ENCODE results near the gene MYL6.
A peak's percentile ranks its signal among the peaks of the same experiment; 100 is the strongest.

MYL6 gene

DNA sequence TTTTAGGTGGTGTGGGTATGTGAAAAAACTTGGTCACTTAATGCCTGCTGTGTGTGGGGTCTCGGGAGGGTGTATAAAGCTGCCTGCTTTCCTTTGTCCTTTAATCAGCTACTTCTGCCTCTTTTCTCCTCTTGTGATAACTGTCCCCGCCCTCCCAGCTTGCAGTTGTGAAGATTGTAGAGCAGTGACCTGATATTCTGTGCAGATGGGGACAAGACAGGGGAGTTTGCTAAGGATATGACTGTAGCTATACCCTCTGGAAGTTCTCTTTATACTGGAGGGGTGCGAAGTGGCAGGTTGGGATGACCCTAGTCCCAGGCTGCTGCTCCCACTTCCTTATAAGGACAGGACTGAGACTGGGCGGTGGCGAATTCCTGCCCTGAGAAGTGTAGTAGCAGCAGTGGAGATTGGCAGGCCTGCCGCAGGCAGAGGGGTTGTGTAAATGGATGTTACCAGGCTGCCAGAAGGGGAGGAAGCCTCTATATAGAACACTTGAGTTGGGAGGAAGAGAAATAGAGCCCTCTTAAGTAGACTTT is 835 bp downstream of the MYL6 start:
- DNase-seq: peak; percentile 75

DNA sequence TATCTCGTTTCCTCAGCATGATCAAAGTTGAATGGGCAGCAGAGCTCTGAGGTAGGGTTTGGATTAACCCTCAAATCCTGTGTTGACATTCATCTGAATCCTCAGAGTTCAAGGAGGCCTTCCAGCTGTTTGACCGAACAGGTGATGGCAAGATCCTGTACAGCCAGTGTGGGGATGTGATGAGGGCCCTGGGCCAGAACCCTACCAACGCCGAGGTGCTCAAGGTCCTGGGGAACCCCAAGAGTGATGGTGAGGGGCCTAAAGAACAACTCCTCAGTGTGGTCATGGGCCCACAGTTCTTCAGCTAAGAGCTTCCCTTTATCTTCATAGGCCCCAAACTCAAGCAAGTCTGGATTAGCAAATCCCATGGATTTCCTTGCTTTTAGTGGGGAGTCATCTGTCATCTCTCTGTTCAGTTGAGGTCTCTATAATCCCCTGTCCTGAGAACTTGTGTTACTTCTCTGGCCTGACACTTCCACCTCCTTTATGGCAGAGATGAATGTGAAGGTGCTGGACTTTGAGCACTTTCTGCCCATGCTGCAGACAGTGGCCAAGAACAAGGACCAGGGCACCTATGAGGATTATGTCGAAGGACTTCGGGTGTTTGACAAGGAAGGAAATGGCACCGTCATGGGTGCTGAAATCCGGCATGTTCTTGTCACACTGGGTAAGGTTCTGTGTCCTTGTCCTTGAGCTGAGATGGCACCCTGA is 1.5 kb downstream of the MYL6 start:
- no peak for DNase-seq

DNA sequence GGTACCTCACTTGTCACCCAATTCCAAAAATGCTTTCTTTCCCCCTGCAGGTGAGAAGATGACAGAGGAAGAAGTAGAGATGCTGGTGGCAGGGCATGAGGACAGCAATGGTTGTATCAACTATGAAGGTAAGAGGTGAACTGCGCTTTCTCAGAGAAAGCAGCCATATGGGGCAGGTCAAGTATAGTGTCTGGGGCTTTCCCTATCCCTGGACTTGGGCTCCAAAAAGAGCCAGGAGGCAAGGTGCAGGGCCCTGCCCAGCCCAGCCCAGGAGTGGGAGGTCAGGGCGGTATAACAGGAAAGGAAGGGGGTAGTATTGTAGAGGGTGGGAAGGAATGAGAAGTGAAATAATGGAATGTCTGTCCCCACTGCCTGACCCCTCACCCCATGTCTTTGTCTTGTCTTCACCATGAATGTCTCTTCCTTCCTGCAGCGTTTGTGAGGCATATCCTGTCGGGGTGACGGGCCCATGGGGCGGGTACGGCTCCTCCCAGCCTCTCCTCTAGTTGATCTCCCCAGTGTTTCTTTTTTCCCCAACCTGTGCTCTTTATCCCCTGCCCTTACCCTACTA is 2.1 kb downstream of the MYL6 start:
- DNase-seq: peak; percentile 49

DNA sequence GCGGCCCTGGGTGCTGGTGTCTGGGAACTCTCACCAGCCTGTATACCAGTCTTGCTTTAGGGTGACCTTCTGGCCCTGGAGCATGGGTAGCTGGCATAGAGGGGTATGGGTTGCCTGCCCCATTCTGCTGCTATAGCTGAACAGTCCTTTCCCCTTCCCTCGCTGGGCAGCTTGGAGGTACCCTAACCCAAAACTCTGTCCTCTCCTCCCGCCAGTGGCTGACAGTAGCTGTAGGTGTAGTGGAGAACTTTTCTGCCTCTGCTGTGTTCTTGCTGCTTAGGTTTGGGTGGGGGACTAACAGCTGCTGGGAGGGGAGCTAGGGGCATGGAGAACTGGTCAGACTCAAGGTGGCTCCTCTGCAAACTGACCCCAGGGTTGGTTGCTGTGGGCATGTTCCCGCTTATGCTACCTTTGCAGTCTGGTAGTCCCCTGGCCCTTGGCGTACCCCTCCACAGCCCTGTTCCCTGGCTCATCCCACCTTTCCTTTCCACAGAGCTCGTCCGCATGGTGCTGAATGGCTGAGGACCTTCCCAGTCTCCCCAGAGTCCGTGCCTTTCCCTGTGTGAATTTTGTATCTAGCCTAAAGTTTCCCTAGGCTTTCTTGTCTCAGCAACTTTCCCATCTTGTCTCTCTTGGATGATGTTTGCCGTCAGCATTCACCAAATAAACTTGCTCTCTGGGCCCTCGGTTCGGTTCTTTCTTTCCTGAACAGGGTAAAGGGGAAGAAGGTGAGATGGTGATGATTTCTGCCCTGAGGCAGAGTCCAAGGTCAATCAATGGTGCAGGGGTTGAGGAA is 2.9 kb downstream of the MYL6 start:
- DNase-seq: no peak

DNA sequence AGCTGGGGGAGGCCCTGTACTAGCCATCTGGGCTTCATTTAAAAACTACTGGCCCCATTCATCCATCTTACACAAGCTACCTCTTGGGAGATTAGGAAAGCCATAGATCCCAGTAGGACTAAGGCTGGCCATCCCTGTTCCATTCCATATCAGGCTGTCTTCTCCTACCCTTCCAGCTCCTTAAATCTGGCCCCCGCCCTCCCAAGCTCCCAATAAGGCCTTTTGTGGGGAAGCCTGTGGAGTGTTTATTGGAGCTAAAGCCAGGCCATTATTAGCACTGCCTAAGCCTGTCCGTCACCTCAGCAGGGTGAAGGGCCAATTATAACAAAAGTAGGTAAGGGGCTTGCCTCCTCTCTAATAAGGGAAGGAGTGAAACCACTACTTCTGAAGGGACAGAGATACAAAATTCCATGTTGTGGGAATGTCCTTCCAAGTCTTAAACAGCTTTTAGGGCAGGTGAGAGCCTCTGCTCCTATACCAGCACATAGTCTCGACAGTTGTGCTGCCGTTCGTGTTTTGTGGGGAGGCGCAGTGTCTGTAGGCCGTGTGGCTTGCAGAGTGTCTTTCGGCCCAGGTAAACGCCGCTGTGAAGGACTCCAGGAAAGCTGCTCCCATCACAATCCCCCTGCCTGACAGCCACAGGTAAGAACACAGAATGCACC is 3.7 kb downstream of the MYL6 start:
- no peak for DNase-seq

DNA sequence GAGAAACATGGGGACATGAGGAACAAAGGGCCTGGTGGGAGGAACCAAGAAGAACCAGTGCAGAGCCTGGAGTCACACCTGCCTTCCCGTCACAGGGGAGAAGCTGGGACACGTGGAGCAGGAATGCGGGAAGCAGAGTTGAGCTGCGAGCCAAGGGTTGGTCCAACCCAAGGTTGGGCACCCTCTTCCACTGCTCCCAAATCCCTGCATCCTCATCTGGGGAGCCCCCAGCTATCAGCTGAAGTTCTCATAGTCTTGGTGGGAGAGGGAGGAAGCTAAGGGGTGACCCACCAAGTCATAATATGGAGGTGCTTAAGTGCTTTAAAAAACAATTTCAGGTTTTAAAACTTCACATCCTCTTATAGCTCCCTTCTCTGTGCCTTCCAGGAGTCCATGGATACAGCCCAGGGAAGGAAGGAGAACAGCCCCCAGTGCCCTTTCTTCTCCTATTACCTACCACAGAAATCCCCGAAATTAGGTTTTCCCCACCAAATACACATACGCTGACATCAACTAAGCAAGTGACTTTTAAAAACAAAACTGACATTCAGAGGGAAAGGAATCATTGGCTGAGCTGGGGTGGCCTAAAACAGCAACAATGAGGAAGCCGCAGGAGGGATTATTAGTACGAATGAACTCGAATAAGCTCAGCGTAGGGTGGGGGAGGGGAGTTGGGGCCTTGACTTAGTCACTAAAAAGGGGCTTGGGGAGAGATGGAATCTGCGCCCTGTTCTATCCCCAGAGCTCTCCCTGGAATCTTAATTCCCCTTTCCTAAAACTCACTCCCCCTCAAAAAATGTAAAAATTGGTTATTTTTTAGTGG is 4.5 kb downstream of the MYL6 start:
- no peak for DNase-seq

DNA sequence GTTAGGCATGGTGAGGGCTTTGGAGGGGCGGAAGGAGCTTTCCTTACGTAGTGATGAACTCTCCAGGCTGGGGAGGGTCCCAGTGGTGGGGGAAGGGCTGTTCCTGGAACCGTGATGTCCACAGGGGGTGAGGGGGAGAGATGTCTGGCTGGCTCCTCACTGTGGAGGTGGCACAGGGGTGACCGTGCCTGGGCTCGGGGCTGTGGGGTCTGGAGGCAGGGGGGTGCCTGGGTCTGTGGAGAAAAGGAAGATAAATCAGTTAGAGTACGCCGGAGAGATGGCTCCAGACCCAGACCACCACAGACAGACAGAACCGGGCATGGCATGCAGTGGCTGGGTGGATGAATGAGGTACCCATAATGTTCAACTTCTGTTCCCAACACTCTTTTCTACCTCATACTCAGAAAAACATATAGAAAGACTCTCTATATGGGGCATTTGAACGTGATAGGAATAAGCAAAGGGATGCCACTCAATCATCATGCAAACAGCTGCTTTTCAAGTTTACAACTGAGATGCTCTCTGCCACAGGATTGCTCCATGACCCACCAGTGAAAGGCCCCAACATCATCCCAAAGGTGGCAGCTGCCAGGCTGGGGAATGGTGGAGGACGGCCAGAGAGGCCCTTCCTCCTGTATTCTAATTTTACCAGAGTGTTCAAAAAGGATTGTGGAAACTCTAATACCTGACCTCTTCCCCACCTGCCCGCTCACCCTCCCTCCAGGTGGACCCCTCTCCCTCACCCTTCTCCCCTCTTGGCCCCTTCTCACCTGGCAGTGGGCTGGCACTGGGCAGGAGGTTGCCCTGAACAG is 5.6 kb downstream of the MYL6 start:
- no peak for DNase-seq

DNA sequence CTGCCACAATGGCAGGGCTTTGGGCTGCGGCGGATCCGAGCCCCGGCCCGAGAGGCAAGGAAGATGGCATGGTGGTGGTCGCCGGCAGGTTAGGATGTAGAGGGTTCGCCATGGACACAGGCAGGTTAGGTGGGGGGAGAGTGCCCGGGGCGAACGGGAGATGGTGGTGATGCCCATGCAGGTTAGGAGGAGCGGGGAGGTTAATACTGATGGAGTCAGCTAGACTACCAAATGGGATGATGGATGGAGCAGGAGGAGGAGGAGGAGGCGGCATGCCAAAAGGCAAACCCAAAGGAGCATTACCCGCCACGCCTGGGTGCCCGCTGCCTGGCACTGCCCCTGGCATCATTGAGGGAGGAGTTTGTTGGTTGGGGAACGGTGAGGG is 6.2 kb downstream of the MYL6 start:
- DNase-seq: no peak

DNA sequence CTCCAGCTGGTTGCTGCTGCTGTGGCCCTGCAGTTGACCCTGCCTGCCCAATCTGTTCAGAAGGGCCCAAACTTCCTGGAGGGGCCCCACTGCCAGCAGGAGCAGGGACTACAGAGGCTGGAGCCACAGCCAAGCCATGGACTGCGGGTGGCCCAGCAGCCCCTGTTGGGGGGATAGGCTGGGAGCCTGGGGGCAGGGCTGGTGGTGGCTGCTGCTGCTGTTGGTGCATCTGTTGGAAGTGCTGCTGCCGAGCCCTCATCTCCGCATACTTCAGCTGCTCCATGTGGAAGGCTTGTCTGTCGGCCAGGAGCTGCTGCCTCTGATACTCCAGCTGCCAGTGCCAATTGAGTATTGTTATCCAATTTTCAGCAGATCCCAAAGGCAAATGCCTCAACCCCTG is 7.2 kb downstream of the MYL6 start:
- no peak for DNase-seq

DNA sequence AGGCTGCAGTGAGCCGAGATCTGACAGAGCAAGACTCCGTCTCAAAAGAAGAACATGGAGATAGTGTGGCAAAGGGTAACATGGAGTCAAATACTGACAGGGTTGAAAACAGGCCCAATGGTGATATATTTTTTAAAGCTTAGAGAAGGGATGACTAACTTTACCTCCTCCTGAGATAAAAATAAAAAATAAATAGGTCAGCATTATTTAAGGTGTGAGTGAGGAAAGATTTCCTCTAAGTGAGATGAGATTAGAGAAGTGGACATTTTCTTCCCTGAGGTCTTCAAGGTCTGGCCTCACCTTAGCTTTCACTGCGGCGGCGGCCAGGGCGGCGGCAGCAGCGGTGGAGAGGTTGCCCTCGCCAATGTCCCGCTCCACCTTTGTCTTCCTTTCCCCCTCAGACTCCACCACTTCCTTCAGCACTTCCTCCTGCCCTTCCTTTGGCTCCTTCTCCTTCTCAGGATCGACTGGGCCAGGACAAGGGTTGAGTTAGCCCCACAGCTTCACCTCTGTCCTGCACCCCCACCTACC is 11.1 kb downstream of the MYL6 start:
- DNase-seq: no peak

DNA sequence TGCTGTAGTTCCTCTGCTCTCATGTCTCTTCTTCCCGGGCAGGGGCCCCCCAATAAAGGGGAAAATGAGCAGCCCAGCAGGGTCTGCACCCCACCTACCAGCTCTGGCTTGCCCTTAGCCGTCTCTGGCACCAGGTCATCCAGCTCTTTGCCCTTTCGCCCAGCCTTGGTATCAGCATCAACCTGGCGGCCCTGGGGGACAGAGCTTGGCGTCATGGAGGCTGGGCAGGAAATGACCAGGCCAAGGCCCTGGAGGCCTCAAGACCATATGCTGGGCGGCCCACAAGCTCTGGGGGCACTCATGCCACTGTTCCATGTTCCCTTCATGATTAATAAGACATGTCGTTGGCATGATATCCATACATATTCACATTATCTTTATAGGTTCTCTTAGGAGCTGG is 14.7 kb downstream of the MYL6 start:
- DNase-seq: no peak

DNA sequence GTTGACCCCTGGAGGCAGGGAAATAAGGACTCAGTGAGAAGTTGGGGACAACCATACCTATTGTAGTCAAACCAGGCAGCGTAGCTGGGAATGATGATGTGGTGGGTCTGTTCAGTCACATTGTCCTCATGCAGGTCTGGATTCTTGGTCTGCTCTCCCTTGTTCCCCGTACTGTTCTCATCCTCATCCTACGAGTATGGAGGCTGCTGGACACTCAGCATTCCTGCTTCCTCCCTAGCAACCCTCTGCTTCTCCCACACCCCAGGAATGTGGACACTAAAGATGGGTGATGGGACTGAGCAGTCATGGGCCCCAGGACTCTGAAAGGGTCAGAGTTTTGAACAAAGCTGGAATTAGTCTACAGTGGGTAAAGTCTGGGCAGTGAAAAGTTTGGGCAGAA is 20.2 kb downstream of the MYL6 start:
- no peak for DNase-seq

DNA sequence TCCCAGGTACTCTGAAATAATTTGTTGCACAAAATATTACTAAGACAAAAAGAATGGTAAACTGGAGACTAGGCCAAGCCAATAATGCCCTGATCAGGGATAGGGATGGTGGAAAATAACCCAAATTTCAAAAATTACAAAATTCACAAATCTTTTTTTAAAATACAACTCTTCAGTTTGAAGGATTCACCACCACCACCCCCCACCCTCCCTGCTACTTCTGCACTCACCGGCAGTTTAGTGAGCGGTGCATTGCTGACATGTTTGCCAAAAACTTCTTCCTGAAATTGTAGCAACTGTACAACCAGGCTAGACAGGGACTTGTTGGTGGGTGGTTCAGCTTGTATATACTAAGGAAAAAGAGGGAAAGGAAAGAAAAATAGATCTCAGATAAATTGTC is 28.8 kb downstream of the MYL6 start:
- DNase-seq: no peak

DNA sequence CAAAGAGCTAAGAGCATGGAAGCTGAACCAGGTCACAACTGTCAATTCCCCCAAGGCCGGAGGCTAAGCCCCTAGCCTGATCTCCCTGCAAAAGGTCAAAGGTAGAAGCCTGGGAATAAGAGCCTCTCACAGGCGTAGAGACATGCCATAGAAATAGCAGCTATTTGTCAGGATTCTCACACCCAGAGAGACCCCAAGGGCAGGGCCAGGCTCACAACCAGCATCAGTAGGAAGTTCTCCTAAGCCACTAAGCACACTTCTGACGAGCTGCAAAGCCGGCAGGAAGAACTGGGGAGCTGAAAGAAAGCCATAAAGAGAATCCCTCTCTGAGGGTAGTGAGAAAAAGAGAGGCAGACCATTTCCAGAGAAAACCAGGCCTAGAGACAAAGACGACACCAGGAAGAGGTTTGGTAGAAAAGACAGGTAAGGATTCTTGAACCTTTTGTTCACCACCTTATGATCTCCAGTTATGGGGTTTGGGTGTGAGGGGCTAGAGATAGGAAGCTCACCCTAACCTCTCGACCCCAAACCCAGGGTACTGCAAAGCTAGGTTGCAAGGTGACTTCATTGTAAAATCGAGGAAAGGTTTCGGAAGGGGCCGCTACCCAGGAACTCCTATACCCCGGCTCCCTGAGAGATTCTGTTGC is 30.1 kb downstream of the MYL6 start:
- no peak for DNase-seq

DNA sequence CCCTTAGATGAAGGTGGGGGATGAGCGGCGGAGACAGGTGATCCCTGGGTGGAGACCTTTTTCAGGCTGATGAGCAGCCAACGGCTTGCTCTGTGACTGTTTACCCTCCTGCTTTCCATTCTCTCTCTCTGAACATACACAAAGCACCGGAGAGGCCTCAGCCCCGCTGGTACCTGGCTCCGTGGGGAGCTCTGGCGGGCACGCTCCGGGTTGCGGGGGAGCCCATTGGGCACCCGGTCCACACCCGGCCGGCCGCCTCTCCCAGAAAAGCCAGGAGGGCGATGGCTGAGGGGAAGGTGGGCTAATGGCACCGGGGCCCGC is 30.6 kb downstream of the MYL6 start:
- DNase-seq: no peak

DNA sequence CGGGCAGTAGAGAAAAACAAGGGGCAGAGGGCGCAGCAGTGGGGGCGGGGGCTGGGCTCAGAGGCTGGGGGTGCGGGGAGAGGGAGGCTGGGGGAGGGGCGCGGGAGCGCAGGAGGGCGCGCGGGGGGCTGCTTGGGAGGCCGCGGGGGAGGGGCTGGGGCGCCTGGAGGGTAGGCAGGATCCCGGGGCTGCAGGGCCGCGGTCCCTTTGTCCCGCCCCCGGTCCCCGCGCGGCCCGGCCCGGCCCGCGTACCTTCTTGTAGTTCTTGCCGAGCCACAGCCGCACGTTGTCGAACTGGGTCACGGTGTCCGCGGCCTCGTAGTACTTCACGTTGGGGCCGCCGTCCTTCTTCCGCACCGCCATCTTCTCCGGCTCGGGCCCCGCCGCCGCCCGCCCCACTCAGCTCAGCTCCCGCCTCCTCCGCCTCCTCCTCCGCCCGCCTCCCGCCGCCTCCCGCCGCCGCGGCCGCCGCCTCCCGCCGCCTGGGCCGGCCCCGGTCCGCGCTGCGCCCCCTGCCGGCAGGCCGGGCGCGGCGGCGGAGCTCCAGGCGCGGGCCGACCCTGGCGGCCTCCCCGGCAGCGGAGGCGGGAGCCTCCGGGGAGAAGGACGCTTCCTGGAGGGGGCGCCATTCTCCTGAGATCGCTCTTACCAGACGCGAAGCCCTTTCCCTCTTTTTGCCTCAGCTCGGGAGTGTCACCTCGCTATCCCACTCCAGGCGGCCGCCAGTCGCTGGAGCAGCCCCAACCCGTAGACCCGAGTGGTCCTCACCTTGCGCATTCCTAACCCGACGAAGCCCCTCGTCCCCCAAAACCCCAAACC is 31.1 kb downstream of the MYL6 start, which contains the start of gene SMARCC2:
Gene SMARCC2, minus strand, starts transcription at position 385 of the 819 bp plus-strand sequence. Its CDS starts 22 bp downstream, at position 363.
- DNase-seq: peak; percentile 88

DNA sequence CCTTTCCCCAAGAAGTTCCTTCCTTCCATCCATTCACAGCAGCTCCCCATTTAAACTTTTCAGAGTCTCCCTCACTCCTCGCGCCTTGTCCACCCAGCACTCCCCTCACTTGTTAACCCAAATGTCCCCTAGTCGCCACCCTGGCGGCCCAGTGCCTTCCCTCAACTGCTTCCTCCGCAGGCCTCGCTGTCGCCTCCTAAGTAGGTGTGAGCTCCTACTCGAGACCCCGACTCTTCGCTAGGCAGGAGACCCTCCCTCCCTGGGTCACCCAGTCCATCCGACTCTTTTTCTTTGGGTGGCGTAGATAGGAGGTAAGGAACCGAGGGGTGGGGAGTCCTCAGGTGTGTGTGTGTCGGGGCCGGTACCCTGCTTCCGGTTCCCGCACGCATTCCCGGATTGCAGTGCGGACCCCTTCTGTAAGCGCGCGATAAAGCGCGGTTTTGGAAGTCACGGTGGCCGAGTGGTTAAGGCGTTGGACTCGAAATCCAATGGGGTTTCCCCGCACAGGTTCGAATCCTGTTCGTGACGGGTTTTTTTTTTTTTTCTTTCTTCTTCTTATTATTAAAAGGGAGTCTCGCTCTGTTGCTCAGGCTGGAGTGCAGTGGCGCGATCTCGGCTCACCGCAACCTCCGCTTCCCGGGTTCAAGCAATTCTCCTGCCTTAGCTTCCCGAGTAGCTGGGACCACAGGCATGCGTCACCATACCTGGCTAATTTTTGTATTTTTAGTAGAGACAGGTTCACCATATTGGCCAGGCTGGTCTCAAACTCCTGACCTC is 31.9 kb downstream of the MYL6 start:
- peak; percentile 89 for DNase-seq

DNA sequence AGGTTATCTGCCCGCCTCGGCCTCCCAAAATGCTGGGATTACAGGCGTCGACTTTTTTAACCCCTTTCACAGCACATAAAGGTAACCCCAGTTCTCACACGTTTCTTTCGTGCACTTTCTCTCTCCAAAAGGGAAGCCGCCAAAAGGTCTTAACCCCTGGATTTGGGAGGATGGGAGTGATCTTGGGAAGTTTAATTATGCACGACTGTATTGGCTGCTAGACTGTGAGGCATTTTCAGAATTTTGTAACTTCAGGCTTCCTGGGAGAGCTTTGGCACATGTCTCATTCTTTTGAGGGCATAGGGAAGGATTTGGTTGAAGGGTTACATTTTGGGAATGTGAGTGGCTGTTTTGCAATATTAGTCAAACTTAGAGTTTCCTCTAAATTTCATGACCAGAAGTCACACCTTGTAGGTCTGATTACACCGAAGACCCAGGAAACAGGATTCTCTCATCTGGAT is 32.6 kb downstream of the MYL6 start:
- no peak for DNase-seq

DNA sequence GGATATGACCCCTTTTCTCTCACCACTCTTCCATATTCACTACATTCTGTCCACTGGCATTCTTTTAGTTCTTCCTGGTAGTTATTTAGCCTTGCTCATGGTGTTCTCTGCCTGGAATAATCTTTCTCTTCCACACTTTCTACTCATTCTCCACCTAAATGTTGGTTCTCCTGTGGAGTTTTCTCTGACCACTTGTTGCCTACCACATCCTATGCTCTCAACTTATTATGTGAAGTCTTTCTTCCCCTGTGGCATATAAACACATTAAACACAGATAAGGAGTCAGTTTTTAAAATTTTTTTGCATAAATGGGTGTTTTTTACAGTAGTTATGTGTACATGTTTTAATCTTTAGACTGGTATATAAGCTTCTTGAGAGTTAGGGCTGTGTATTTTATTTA is 34.4 kb downstream of the MYL6 start:
- DNase-seq: no peak

Data from fibroblast of skin of right biceps (primary cell).